Measurements from ENCODE around the gene MTMR1.

Gene MTMR1

GRCh38 chrX:150773117-150773516 is 79.9 kb downstream of the MTMR1 start:
- Histone ChIP-seq H3K27ac (ENCODE audit: low read length) (no peak overlapping the region), H3K4me3 (ENCODE audit: low read length) (no peak overlapping the region), H3K27me3 (ENCODE audit: insufficient read depth, low read length) (no peaks in the 10 kb centered on the region), H3K4me1 (ENCODE audit: insufficient read depth, low read length) (0 out of 2 replicates have a peak, but pooled peaks cover 5% of the 10 kb centered on the region), H3K36me3 (ENCODE audit: insufficient read depth, low read depth, low read length) (peaks cover 6% of the 10 kb centered on the region; the same call in 1 of the 2 replicates), H3K9ac (ENCODE audit: low read depth, low read length) (no peak overlapping the region), H3K9me3 (ENCODE audit: insufficient read depth, low read depth, low read length) (no peaks in the 10 kb centered on the region)

GRCh38 chrX:150773634-150774033 is 80.4 kb downstream of the MTMR1 start:
- Histone ChIP-seq H3K9me3 (ENCODE audit: insufficient read depth, low read depth, low read length) (no peaks in the 10 kb centered on the region), H3K27me3 (ENCODE audit: insufficient read depth, low read length) (no peaks in the 10 kb centered on the region), H3K27ac (ENCODE audit: low read length) (no peak overlapping the region), H3K36me3 (ENCODE audit: insufficient read depth, low read depth, low read length) (peaks cover 6% of the 10 kb centered on the region; the same call in 1 of the 2 replicates), H3K4me3 (ENCODE audit: low read length) (no peak overlapping the region), H3K4me1 (ENCODE audit: insufficient read depth, low read length) (0 out of 2 replicates have a peak, but pooled peaks cover 5% of the 10 kb centered on the region), H3K9ac (ENCODE audit: low read depth, low read length) (no peak overlapping the region)

GRCh38 chrX:150774798-150775568 is 81.8 kb downstream of the MTMR1 start:
- Histone ChIP-seq H3K9ac (ENCODE audit: low read depth, low read length) (no peak overlapping the region), H3K27me3 (ENCODE audit: insufficient read depth, low read length) (no peaks in the 10 kb centered on the region), H3K4me1 (ENCODE audit: insufficient read depth, low read length) (0 out of 2 replicates have a peak, but pooled peaks cover 5% of the 10 kb centered on the region), H3K9me3 (ENCODE audit: insufficient read depth, low read depth, low read length) (no peaks in the 10 kb centered on the region), H3K27ac (ENCODE audit: low read length) (no peak overlapping the region), H3K36me3 (ENCODE audit: insufficient read depth, low read depth, low read length) (peaks cover 6% of the 10 kb centered on the region; the same call in 1 of the 2 replicates), H3K4me3 (ENCODE audit: low read length) (no peak overlapping the region)

GRCh38 chrX:150775569-150776350 is 82.6 kb downstream of the MTMR1 start:
- H3K27me3 ChIP-seq (ENCODE audit: insufficient read depth, low read length): no peaks in the 10 kb centered on the region
- H3K27ac ChIP-seq (ENCODE audit: low read length): no peak overlapping the region
- H3K4me1 ChIP-seq (ENCODE audit: insufficient read depth, low read length): 0 out of 2 replicates have a peak, but pooled peaks cover 5% of the 10 kb centered on the region
- no peak overlapping the region for H3K4me3 ChIP-seq (ENCODE audit: low read length)
- H3K36me3 ChIP-seq (ENCODE audit: insufficient read depth, low read depth, low read length): peaks cover 6% of the 10 kb centered on the region; the same call in 1 of the 2 replicates
- H3K9me3 ChIP-seq (ENCODE audit: insufficient read depth, low read depth, low read length): no peaks in the 10 kb centered on the region
- no peak overlapping the region for H3K9ac ChIP-seq (ENCODE audit: low read depth, low read length)

GRCh38 chrX:150777328-150777992 is 84.3 kb downstream of the MTMR1 start:
- no peaks in the 10 kb centered on the region for H3K27me3 ChIP-seq (ENCODE audit: insufficient read depth, low read length)
- H3K9ac ChIP-seq (ENCODE audit: low read depth, low read length): no peak overlapping the region
- 0 out of 2 replicates have a peak, but pooled peaks cover 5% of the 10 kb centered on the region for H3K4me1 ChIP-seq (ENCODE audit: insufficient read depth, low read length)
- peaks cover 6% of the 10 kb centered on the region; the same call in 1 of the 2 replicates for H3K36me3 ChIP-seq (ENCODE audit: insufficient read depth, low read depth, low read length)
- no peaks in the 10 kb centered on the region for H3K9me3 ChIP-seq (ENCODE audit: insufficient read depth, low read depth, low read length)
- no peak overlapping the region for H3K27ac ChIP-seq (ENCODE audit: low read length)
- H3K4me3 ChIP-seq (ENCODE audit: low read length): no peak overlapping the region

- Histone ChIP-seq H3K27me3 (ENCODE audit: insufficient read depth, low read length) (no peaks in the 10 kb centered on the region), H3K4me1 (ENCODE audit: insufficient read depth, low read length) (0 out of 2 replicates have a peak, but pooled peaks cover 5% of the 10 kb centered on the region), H3K9me3 (ENCODE audit: insufficient read depth, low read depth, low read length) (no peaks in the 10 kb centered on the region), H3K4me3 (ENCODE audit: low read length) (no peak overlapping the region), H3K9ac (ENCODE audit: low read depth, low read length) (no peak overlapping the region), H3K36me3 (ENCODE audit: insufficient read depth, low read depth, low read length) (peaks cover 6% of the 10 kb centered on the region; the same call in 1 of the 2 replicates), H3K27ac (ENCODE audit: low read length) (no peak overlapping the region)
Measured at GRCh38 chrX:150779385-150779784, 86.2 kb downstream of the MTMR1 start.

GRCh38 chrX:150781677-150782076 is 88.5 kb downstream of the MTMR1 start:
- Histone ChIP-seq H3K27me3 (ENCODE audit: insufficient read depth, low read length) (no peaks in the 10 kb centered on the region), H3K9ac (ENCODE audit: low read depth, low read length) (no peak overlapping the region), H3K36me3 (ENCODE audit: insufficient read depth, low read depth, low read length) (no peaks in the 10 kb centered on the region), H3K27ac (ENCODE audit: low read length) (no peak overlapping the region), H3K4me3 (ENCODE audit: low read length) (no peak overlapping the region), H3K4me1 (ENCODE audit: insufficient read depth, low read length) (0 out of 2 replicates have a peak, but pooled peaks cover 5% of the 10 kb centered on the region), H3K9me3 (ENCODE audit: insufficient read depth, low read depth, low read length) (no peaks in the 10 kb centered on the region)

GRCh38 chrX:150790021-150790420 is 96.8 kb downstream of the MTMR1 start:
- Histone ChIP-seq H3K4me3 (ENCODE audit: low read length) (no peak overlapping the region), H3K9me3 (ENCODE audit: insufficient read depth, low read depth, low read length) (no peaks in the 10 kb centered on the region), H3K27ac (ENCODE audit: low read length) (no peak overlapping the region), H3K27me3 (ENCODE audit: insufficient read depth, low read length) (no peaks in the 10 kb centered on the region), H3K36me3 (ENCODE audit: insufficient read depth, low read depth, low read length) (peaks cover 30% of the 10 kb centered on the region), H3K4me1 (ENCODE audit: insufficient read depth, low read length) (no peaks in the 10 kb centered on the region), H3K9ac (ENCODE audit: low read depth, low read length) (no peak overlapping the region)

GRCh38 chrX:150792949-150793527 is 99.8 kb downstream of the MTMR1 start:
- H3K27me3 ChIP-seq (ENCODE audit: insufficient read depth, low read length): no peaks in the 10 kb centered on the region

GRCh38 chrX:150805736-150806135 is 112.5 kb downstream of the MTMR1 start:
- Histone ChIP-seq H3K9ac (ENCODE audit: low read depth, low read length) (no peak overlapping the region), H3K9me3 (ENCODE audit: insufficient read depth, low read depth, low read length) (no peaks in the 10 kb centered on the region), H3K27me3 (ENCODE audit: insufficient read depth, low read length) (no peaks in the 10 kb centered on the region), H3K4me1 (ENCODE audit: insufficient read depth, low read length) (no peaks in the 10 kb centered on the region), H3K36me3 (ENCODE audit: insufficient read depth, low read depth, low read length) (no peaks in the 10 kb centered on the region), H3K4me3 (ENCODE audit: low read length) (no peak overlapping the region), H3K27ac (ENCODE audit: low read length) (no peak overlapping the region)

More at GRCh38 chrX:150792949-150793527, 99.8 kb downstream of the MTMR1 start:
- peaks cover 30% of the 10 kb centered on the region for H3K36me3 ChIP-seq (ENCODE audit: insufficient read depth, low read depth, low read length)
- H3K4me3 ChIP-seq (ENCODE audit: low read length): no peak overlapping the region
- H3K27ac ChIP-seq (ENCODE audit: low read length): no peak overlapping the region
- H3K9ac ChIP-seq (ENCODE audit: low read depth, low read length): no peak overlapping the region
- H3K9me3 ChIP-seq (ENCODE audit: insufficient read depth, low read depth, low read length): no peaks in the 10 kb centered on the region
- no peaks in the 10 kb centered on the region for H3K4me1 ChIP-seq (ENCODE audit: insufficient read depth, low read length)

GRCh38 chrX:150806827-150807226 is 113.6 kb downstream of the MTMR1 start:
- H3K9ac ChIP-seq (ENCODE audit: low read depth, low read length): no peak overlapping the region
- no peaks in the 10 kb centered on the region for H3K9me3 ChIP-seq (ENCODE audit: insufficient read depth, low read depth, low read length)
- H3K4me3 ChIP-seq (ENCODE audit: low read length): no peak overlapping the region
- no peaks in the 10 kb centered on the region for H3K27me3 ChIP-seq (ENCODE audit: insufficient read depth, low read length)
- H3K36me3 ChIP-seq (ENCODE audit: insufficient read depth, low read depth, low read length): no peaks in the 10 kb centered on the region
- H3K4me1 ChIP-seq (ENCODE audit: insufficient read depth, low read length): no peaks in the 10 kb centered on the region
- no peak overlapping the region for H3K27ac ChIP-seq (ENCODE audit: low read length)

All from iPS-20b (cell line).